IPS-NIHi7 (cell line): ENCODE results near the gene STX18.

Source experiments
- DNase-seq: peaks from one replicate; pipeline ENCODE4 v3.0.0; 2012; ENCODE audit warnings: mixed read lengths; ENCODE audit errors: extremely low spot score

STX18 gene

GRCh38 chr4:4379540-4380087 lies 162.2 kb downstream of the STX18 start:
- DNase-seq = peak; percentile 51

GRCh38 chr4:4377732-4378460 lies 164.0 kb downstream of the STX18 start:
- DNase-seq = no peak

GRCh38 chr4:4377191-4377590 lies 164.7 kb downstream of the STX18 start:
- DNase-seq = no peak

GRCh38 chr4:4376074-4376473 lies 165.8 kb downstream of the STX18 start:
- no peak for DNase-seq

GRCh38 chr4:4374388-4375098 lies 167.3 kb downstream of the STX18 start:
- DNase-seq = no peak
